DMS114 treated with DMSO at 0.1 percent for 48 hours (cell line): ENCODE results near the gene TMC4.
A peak's percentile ranks its signal among the peaks of the same experiment; 100 is the strongest.
"Not testable (repeated sequence)": the region's sequence is repeated elsewhere in the genome, so short reads cannot be mapped to it uniquely, and the experiment has no call there.

ENCODE experiments used
- DNase-seq: peaks from one replicate; lab custom pipeline; 2025; ENCODE audit not compliant: unreplicated experiment; lab: John Stamatoyannopoulos, UW

Gene TMC4

DNA sequence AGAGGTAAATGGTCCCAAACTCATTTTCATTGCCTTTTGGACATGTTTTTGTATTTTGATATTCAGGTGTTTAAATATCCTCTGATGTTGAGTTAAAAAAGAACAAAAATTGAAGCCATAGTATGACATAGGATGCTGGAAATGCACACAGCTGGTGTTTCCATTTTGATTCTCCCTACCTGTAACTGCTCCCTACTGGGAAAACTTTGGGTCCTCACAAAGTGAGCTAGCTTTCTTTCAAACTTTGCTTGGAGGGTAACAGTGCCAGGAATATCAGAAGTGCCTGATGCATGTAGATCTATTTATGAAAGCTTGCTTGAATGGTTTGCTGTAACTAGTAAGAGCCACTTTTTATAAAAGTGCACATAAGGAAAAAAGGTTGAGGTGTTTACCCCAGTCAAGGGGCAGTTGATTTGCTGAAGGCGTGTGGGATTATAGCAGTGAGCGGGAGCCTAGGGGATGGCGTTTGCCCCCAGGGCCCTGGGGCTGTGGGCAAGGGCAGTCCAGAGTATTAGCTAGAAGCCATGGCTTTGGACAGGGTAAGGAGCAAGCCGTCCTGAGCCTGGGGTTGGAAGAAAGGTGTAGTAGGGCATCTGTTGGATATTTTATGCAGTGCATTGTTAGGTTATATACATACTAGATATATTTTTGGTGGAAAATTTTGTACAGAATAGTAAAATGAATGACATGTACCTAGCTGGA, 32.0 kb upstream of the TMC4 start:
- no peak for DNase-seq

DNA sequence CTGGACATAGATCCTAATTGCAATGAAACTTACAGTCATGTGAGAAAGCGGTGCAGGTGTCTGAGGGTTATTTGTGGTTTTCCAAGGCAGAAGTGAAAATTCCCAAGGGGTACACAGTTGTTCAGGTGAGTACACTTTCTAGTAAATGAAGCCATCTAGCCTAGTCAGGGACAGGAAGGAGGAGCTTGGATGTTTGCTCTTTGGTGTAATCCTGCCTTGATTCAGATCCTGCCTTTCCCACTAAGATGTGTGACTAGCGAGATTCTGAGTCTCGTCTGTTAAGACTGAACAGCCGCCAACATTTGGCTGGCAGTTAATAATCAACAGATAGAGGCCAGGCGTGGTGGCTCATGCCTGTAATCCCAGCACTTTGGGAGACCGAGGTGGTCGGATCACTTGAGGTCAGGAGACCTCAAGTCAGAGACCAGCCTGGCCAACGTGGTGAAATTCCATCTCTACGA, 30.2 kb upstream of the TMC4 start:
- no peak for DNase-seq

DNA sequence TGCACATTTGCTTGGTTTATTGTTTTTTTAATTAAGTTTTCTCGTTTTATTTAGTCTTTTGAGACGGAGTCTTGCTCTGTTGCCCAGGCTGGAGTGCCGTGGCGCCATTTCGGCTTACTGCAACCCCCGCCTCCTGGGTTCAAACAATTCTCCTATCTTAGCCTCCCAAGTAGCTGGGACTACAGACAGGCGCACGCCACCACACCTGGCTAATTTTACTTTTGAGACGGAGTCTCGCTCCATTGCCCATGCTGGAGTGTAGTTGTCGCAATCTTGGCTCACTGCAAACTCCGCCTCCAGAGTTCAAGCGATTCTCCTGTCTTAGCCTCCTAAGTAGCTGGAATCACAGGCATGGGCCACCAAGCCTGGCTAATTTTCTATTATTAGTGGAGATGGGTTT, 29.0 kb upstream of the TMC4 start:
- DNase-seq = no peak

DNA sequence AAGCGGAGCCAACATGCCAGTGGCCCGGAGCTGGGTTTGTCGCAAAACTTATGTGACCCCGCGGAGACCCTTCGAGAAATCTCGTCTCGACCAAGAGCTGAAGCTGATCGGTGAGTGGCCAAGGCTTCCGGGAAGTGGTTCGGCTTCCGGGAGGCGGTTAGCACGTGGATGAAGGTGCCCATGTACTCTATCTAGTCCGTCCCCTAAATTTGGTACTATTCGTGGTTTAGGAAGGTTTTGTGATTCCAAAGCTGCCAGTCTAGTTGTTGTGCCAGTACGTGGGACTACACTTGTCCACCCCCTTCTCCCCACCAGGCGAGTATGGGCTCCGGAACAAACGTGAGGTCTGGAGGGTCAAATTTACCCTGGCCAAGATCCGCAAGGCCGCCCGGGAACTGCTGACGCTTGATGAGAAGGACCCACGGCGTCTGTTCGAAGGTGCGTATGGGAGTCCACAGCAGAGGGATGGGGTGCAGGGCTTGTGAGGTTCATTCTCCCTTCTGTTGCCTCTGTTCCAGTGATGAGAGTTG, 28.3 kb upstream of the TMC4 start:
- DNase-seq = no peak

DNA sequence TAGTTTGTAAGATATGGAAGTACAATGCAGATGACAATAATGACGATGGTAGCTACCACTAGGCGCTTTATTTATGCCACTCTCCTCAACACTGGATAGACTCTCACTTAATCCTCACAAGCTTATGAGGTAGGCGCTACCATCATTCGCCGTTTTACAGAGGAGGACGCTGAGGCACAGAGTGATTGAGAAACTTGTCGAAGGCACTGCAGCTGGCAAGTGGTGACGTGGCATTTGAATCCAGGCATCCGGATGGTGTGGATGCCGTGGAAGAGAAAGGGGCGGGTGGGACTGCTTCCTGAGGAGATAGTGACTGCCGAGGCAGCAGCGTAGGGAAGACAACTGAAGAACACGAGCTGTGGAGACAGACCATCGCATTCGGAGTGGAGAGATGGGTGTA, 26.4 kb upstream of the TMC4 start:
- no peak for DNase-seq

DNA sequence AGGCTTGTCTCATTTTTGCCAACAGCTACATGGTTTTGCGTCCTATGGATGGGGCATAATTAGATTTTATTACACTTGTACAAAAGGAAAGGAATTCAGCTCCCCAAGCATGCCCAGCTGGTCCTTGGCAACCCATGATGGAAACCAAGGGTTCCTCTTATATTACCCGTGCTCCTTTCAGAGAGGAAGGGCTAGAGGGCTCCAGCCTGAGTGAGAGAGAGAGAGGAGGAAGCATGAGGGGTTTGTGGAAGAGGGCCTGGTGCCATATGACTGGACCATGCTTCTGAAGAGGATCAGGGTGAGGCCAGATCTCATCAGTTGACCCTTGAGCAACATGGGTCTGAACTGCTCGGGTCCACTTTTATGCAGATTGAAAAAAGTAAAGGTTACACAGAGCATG, 24.2 kb upstream of the TMC4 start:
- no peak for DNase-seq

DNA sequence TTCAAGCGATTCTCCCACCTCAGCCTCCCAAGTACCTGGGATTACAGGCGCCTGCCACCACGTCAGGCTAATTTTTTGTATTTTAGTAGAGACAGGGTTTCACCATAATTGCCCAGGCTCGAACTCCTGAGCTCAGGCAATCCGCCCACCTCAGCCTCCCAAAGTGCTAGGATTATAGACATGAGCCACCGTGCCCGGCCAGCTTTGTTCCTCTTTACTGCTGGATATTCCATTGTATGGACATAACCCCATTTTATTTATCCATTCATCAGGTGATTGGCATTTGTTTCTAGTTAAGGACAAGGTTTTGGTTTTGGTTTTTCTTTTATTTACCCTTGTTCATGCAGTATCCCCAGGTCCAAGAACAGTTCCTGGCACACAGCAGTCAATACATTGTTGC, 23.6 kb upstream of the TMC4 start:
- DNase-seq = no peak

DNA sequence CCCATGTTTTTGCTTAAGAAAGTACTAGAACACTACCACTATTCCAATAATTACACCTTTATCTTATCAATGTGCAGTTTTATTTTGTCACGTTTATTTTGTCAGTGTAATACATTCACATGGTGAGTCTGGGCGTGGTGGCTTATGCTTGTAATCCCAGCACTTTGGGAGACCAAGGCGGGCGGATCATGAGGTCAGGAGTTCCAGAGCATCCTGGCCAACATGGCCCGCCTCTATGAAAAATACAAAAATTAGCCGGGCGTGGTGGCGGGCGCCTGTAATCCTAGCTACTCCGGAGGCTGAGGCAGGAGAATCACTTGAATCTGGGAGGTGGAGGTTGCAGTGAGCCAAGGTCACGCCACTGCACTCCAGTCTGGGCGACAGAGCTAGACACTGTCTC, 21.5 kb upstream of the TMC4 start:
- not testable (repeated sequence) for DNase-seq

DNA sequence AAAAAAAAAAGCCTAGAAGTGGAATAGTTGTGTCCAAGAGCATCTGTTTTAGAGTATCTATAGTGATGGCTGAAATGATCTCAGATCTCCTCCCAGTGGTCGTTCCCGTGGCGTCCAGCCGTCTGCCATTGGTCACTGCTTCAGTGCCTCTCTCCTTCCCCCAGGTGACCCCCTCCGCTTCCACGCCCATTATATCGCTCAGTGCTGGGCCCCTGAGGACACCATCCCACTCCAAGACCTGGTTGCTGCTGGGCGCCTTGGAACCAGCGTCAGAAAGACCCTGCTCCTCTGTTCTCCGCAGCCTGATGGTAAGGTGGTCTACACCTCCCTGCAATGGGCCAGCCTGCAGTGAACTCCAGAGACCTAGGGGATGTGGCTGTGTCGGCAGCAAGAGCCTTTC, 20.1 kb upstream of the TMC4 start:
- no peak for DNase-seq

DNA sequence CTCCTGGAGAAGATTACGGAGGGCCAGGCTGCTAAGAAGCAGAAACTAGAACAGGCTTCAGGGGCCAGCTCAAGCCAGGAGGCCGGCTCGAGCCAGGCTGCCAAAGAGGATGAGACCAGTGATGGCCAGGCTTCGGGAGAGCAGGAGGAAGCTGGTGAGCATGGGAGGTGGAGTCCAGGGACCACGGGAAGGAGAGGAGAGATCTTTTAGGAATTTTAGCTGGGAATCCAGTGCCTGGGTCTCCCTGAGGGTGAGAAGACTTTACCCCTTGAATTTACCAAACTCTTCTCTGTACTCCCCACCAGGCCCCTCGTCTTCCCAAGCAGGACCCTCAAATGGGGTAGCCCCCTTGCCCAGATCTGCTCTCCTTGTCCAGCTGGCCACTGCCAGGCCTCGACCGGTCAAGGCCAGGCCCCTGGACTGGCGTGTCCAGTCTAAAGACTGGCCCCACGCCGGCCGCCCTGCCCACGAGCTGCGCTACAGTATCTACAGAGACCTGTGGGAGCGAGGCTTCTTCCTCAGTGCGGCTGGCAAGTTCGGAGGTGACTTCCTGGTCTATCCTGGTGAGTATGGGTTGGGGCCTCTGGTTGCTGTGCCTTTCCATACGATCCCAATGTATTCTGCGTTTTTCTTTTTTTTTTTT, 19.0 kb upstream of the TMC4 start:
- DNase-seq = no peak

DNA sequence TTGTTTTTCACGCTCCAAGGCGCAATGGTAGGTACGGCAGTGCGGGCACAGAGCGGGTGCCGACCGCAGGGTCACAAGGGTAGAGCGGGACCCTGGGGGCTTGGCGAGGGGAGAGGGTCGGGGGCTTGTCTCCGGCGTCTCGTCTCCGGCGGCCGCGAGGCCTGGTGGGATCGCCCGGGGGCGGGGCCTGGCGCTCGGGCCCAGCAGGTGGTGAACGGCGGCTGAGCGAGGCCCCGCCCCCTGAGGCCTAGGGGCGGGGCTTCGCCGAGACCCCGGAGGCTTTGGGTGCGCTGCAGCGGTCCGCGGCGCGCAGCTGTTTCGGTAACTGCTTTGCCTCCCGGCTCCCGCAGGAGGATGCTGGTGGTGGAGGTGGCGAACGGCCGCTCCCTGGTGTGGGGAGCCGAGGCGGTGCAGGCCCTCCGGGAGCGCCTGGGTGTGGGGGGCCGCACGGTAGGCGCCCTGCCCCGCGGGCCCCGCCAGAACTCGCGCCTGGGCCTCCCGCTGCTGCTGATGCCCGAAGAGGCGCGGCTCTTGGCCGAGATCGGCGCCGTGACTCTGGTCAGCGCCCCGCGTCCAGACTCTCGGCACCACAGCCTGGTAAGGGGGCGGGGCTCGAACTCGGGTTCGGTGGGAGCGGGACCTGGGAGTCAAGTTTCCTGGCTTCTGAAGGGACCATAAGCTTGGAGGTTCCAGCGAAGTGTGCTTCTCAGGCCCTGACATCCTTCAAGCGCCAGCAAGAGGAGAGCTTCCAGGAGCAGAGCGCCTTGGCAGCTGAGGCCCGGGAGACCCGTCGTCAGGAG, 18.3 kb upstream of the TMC4 start, which contains the start of gene TSEN34:
Gene TSEN34 (plus strand): TSS at position 298 of the 800 bp plus-strand sequence. CDS start 57 bp downstream, at position 355.
- DNase-seq = peak; percentile 76

DNA sequence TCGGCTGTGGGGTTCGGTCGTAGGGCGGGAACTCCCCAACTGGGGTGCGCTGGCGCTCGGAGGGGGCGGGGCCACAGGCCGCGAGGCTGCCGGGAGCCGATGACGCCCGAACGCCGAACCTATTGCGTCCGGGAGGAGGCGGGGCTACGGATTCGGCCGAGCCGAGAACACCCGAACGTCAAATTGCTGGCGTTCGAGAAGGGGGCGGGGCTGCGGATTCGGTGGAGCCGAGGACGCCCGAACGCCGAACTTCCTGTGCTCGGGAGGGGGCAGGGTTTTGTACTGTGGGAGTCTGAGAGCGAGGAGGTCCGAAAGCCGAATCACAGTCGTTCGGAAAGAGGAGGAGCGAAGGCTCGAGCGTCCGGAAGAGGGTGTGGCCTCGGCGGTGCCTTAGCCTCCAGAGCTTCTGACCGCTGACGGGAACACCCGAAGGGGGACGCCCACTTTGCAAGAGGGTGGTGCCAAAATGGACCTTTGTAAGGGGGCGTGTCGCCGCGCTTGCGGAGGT, 17.6 kb upstream of the TMC4 start:
- peak; percentile 98 for DNase-seq

DNA sequence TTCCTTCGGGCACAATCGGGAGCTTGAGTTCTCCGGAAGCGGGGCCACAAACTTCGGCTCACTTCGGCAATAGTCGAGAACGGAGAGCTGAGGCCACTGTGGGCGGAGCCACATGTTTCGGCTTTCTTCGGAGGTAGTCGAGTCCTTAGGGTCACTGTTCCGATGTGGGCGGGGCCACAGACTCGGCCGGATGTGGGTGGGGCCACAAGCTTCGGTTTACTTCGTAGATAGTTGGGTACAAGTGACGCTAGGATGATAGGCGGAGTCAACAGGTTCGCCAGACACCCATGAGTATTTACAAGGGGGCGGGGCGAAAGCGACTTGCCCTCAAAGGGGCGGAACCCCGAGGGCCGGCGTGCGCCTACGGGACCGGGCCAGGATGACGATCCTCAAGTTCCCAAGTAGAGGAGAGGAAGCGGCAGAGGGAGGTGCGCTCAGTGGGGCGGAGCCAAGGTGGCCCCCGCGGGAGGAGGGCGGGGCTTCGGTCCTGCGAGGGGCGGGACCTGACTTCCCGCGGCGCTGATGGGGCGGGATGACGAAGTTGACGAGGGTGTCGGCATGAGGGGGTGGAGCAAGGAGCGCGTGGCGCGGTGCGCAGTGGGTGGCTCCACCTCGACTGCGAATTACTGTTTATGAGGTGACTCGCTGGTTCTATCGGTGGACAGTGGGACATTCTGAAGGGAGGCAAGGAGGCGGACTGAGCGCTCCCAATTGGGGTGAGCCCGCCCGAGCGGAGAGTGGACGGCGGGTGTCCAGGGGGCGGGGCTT, 17.0 kb upstream of the TMC4 start:
- peak; percentile 100 for DNase-seq

DNA sequence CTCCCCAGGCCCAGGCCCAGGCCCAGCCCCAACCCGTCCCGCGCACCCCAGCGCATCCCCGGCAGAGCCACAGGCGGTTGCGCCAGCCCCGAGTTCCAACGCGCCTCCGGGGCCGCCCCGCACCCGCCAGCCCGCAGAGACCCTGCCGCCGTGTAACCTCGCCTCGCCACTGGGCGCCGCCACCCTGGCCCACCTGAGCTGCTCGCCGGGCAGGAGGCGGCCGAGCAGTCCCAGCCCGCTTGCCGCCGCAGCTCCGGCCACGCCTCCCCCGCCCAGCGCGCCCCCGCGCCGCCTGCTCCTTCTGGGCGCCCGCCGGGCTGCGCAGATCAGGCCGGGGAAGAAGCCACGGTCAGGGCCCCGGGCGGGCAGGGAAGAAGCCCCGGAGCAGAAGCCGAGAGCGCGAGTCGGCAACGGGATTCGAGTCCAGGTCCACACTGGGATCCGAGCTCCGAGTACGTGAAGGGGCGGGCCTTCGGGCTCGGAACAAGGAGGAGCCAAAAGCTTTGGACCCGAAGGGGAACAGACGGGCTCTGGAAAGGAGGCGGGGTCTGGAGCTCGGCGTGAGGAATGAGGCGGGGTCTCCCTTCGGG, 16.3 kb upstream of the TMC4 start, which contains the start of gene MBOAT7:
Gene MBOAT7 (minus strand): TSS at position 436 of the 590 bp plus-strand sequence. CDS start 1,072 bp downstream, outside the sequence.
- DNase-seq = no peak

DNA sequence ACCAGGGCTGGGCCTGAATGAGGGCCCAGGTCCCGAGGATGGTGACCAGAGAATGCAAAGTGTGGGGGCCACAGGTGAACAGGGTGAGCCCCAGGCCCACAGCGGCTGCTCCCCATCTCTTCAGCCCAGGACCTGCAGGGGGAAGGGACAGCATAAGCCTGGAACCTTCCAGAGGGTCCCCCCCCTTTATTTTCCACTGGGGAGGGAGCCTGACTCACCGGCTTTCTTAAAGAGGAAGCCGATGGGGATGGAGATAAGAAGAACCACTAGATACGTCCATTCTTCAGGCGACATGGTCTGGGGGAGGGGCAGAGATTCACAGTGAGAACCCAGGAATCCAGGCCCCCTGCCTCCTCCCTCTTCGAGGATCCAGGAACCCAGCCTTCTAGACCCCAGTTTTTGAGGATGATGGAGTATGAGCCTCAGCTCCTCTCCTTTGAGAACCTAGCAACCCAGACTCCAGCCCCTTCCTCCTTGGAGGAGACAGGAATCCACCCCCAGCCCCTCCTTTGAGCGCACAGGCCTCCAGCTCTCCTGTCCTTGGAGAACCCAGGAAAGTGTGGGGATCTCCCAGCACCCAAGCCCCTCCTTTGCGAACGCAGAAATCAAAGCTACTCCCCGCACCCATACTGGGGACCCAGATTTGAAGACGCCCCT, 15.4 kb upstream of the TMC4 start:
- no peak for DNase-seq

DNA sequence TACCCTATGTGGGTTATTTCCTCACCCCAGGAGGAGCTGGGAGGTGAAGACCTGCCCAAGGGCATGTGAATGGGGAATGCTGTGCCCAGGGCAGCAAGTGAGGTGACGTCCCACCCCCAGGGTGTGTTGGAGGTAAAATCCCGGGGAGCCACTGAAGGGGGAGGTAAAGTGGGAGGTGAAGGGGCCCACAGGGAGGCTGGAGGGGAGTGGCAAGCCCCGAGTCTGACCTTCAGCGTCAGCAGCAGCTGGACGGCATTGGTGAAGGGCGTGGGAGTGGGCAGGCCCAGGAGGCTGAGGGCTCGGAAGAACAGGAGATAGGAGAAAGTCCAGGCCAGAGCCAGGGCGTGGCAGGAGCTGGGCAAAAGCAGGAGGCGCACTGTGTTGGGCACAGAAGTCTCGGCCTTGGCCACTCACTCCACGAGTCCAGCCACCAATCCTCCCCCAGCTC, 14.0 kb upstream of the TMC4 start:
- no peak for DNase-seq

DNA sequence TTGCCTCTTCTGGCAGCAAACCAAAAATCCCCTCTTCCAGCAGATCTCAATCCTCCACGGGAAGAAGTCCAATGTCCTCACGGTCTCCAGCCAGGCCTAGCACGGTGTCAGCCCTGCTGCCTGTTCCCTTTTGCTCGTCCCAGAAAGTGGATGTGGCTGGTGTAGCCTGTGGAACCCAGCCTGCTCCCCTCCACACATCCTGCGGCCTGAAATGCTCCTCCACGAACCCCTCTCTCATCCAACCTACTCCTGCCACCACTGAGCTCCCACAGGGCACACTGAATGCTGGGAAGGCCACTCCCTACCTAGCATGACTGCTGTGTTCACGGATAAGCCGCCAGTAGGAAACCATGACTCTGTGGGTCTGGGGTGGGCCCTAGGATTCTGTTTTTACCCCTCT, 13.4 kb upstream of the TMC4 start:
- DNase-seq = no peak

DNA sequence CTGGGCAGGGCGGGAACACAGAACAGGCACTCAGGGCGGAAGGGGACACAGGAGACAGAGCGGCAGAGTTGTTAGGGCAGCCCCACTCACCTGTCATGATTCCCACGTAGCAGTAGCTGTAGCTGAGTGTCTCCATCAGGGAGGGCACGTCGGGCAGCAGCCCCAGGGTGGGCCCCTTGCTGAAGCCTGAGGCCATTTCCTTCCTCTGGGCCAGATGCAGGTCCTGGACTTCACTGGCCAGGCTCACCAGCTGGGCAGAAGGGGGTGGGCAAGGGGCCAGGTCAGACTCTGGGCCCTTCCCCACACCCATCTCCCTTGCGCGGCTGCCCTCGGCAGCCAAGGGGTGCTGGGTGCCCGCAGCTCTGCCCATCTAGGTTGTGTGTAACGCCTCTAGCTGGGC, 10.5 kb upstream of the TMC4 start:
- DNase-seq = no peak

DNA sequence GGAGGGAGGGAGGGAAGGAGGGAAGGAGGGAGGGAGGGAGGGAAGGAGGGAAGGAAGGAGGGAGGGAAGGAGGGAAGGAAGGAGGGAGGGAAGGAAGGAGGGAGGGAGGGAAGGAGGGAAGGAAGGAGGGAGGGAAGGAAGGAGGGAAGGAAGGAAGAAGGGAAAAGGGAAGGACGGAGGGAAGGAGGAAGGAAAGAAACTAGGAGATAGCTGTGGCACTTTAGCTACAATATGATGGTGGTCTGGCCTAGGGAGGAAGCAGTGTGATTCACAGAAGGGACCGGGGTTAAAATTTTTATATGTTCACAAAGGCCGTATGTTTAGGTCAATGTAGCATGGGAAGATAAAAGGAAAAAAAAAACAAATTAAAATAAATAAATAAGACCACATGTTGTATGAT, 8.9 kb upstream of the TMC4 start:
- not testable (repeated sequence) for DNase-seq

DNA sequence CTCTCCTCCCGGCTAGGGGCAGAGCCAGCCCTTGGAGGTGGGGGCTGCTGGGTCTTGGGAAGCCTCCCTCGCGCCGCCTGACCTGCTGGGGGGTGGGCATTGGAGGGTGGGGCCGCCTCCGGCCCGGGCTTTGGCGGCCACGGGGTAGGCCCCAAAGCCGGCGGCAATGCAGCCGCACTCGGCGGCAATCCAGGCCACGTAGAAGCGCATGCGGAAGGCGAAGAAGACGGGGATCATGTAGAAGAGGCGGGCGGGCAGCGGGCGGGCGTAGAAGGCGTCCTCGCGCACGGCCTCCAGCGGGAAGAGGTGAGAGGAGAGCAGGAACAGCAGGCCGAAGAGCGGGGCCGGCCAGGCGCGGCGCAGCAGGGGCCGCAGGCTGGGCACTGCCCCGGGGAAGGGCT, 7.7 kb upstream of the TMC4 start:
- DNase-seq = no peak
